Measurements from ENCODE around the gene DDX1.

DDX1 gene

DNA sequence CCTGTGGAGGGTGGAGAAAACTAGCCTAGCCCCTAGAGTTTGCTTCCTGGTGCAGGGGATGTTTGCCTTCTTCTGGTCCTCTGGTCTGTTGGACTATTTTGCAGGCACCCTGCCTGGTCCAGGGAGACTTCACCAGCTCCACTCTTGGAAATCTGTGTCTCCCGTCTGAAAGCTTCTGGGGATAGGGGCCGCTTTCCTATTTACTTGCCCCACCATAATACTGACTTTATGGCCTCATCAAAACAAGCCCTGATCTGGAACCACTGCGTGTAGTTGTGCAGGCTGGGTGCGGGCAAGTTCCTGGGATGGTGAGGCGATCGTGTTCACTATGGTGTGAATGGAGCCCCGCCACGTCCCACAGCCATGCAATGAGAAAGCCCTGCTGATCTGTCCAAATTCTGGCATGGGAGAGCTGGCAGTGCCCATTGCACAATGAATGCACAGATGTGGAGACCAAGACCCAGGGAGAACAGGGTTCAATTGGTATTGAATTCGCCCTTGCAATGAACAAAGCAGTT lies 74.3 kb downstream of the DDX1 start:
- no peak for DNase-seq

DNA sequence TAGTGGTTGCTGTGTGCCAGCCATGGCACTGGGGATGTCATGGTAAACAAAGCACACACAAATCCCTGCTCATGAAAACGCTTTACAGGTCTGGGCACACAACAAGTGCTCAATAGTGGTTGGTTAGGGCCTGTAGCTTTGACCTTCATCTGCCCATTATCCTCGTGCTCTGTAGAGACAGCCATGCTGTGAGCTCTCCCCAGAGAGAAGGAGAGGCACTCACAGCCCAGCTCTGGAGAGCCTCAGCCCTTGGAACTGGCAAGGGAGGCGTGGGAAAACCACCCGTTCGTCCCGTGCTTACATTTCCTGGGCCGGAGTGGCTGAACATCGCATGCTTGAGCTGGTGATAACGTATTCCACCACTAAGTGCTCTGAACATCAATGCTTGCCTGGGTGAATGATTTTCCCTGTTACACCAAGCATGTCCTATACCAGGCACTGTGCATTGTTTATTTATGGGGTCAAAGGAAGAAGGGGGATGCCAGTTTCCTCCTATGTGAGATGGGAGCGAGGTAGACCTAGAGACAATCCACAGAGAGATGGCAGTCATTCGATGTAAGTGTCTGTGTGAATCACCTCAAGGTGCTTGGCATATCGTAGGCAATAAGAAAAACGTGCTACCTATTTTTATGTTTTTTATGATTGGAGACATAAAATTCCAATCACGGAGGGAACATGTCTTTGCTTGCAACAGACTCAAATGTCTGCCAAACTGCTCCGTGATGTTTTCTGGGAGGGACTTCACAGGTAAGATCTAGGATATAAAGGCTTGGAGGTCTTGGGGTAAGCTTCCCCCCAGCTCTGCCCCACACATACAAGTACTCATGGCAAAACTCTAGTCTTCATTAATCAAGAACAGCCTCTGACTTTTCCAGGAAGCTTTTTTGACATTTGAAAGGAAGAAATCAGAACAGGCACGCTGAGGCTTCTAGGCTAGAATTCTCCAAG lies 75.5 kb downstream of the DDX1 start:
- DNase-seq = no peak

DNA sequence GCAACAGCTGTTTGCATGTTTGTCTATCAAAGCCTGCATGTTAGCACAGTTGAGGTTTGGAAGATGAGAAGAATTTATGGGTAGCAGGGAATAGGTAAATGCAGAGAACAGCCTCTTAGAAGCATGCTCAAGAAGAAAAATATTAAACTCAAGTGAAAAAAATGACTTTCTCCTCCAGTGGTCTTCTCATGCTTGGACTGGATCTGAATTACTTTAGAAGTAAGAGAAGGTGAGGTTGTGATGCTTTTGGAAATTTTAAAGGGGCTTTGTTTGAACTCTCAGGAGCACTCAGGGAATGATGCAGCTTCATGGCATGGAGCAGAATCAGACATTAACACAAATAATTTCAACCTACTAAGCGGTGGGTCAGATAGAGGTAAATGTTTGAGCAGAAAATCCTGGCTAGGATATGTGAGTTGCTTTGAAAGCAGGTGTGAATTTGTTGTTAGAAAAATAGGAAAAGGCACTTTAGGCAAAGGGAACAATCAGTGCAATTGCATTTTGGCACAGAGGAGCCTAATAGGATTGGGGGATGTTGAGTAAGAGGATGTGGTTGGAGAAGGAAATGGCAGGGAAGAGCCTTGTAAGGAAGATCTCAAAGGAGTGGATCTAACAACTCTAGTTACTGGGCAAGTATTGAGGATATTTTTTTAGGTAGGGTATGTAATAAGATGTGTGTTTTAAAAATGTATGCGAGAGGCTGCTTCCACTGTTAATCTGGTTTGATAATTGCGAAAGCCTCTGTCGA lies 76.3 kb downstream of the DDX1 start:
- DNase-seq = no peak

DNA sequence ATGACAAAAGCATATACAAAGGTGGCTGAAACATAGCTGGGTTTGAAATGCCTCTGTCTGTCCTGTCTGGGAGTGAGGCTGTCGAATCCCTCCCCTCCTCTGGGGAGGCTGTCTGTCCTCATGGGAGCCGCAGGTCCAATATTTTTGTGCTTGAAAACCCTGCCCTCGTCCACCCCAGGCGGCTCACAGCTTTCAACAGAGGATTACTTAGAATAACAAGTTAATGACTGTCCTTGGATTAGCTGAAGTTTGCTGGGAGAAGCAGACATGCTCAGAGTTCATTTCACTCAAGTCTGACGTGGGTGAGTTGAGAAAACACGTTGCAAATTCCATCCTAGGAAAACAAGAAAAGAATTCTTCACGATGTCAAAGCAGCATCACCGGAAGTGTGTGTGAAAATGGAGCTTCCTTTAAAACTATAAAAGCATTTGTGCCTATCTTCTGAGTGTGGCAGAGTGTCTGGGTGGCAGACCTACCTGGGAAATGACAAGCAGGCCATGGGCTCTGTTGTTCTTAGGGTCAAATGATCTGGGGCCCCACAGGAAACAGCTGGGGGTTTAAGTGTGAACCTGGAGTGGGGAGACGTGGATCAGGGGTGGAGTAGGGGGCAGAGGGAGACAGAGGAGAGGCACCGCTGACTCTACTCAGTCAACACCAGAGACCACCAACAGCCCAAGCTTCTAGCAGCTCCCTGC lies 77.1 kb downstream of the DDX1 start:
- DNase-seq = no peak

GRCh38 chr2:15669375-15669910 lies 77.8 kb downstream of the DDX1 start:
- DNase-seq = no peak

GRCh38 chr2:15670469-15670868 lies 78.8 kb downstream of the DDX1 start:
- DNase-seq = no peak

DNA sequence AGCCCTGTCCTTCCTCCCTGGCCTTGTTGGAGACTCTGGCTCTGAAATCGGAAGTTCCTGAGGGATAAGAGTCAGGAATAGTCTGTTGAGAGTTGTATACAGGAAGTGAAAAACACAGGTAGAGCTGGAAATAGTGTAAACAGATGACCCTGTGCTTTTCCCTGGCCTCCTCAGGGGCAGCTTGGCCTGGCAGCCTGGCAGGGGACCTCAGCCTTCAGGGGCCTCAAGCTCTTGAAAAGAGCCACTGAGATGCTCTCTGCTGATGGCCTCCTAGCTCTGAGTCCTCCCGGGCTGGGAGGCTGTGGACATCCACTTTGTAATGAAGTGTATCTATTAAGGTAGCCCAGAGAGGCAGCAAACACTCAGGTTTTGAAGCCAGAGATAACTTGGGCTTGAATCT lies 79.3 kb downstream of the DDX1 start:
- DNase-seq = no peak

DNA sequence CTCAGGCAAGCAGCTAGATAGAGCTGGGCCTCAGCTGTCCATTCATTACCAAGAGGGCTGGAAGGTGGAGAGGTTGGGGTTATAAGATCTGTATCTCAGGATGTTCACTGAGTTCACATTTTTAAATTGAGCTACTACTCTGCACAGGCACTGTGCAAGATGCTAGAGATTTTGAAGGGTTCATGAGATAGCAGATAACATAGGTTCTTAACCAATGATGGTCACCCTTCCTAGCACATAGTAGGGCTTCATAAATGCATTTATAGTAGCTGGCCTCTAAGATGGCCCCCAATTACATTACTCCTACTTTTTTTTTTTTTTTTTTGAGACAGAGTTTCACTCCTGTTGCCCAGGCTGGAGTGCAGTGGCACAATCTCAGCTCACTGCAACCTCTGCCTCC lies 79.7 kb downstream of the DDX1 start:
- no peak for DNase-seq

- DNase-seq = no peak
Measured at GRCh38 chr2:15671842-15672815, 80.5 kb downstream of the DDX1 start.

- DNase-seq = no peak
Measured at GRCh38 chr2:15672961-15673918, 81.6 kb downstream of the DDX1 start.

- no peak for DNase-seq
Measured at GRCh38 chr2:15673919-15674636, 82.4 kb downstream of the DDX1 start.

DNA sequence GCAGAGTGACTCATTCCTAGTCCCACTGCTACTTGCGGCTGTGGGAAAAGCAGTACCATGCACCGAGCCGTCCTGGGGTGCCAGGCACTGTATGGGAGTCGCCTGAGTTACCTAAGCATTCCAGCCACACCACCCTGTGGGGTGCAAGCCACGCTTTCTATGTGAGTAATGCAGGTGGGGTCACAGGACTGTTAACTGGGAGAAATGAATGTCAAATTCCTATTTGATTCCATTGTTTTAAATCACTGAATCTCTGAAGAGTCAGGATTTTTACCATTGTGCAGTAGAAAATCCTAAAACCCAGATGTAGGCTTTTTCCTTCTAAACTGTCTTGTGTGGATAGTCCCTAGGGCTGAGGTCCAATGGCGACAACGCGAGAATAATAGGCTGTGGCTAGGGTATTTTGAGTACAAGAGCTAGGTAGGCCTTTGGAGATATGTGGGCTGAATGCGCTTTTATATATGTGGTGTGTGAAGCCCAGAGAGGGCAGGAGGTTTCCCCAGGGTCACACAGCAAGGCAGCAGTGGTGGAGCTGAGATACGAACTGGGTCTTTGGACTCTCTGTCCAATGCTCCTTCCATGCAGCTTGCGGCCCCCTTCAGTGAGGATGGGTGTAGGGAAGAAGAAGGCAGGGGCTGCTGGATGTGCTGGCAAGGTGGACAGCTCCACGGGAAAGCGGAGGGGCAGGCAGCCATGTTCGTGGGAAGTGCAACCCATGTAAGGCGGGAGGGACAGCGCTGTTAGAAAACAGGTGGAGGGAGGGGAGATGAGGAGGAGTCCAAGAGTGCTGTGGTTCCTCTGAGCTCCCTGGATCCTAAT lies 83.2 kb downstream of the DDX1 start:
- no peak for DNase-seq

- DNase-seq = no peak
Measured at GRCh38 chr2:15675456-15676195, 84.0 kb downstream of the DDX1 start.

GRCh38 chr2:15677141-15677843 lies 85.6 kb downstream of the DDX1 start:
- no peak for DNase-seq

- DNase-seq = no peak
Measured at GRCh38 chr2:15678346-15678745, 86.7 kb downstream of the DDX1 start.

GRCh38 chr2:15678909-15679308 lies 87.2 kb downstream of the DDX1 start:
- no peak for DNase-seq

GRCh38 chr2:15679386-15679924 lies 87.8 kb downstream of the DDX1 start:
- no peak for DNase-seq
